Panc1 (cell line): Measurements from ENCODE around the gene EHBP1L1.

Experiments used
- CTCF ChIP-seq: fragments of 450-650 bp; IDR thresholded peaks from 2 replicates; pipeline ENCODE4 v1.5.1; 2017; ENCODE audit warnings: mild to moderate bottlenecking
- POLR2AphosphoS5 ChIP-seq: IDR thresholded peaks from 2 replicates; pipeline ENCODE4 v1.6.1; 2012; ENCODE audit warnings: mild to moderate bottlenecking, low read depth, low read length, moderate library complexity
- REST ChIP-seq, 2 experiments: IDR thresholded peaks; 2 replicates each; pipeline ENCODE4 v1.6.1; 2011 to 2012; ENCODE audit warnings: low read depth in 2 of 2, control low read depth in 1 of 2, low read length in 1 of 2, mild to moderate bottlenecking in 1 of 2, moderate library complexity in 1 of 2; ENCODE audit not compliant: insufficient read depth in 1 of 2
- TCF7L2 ChIP-seq: IDR thresholded peaks from 2 replicates; pipeline ENCODE4 v1.6.1; 2011; ENCODE audit warnings: mild to moderate bottlenecking, low read depth, low read length, inconsistent platforms

- TF ChIP-seq CTCF, result no peak
- no peak for TF ChIP-seq POLR2AphosphoS5
- TF ChIP-seq TCF7L2, result no peak
- TF ChIP-seq REST (IDR thresholded peaks at IDR 0.05; ENCODE audit: insufficient read depth in 1 of 2, low read depth in 2 of 2, low read length in 1 of 2), result no peak
Measured at GRCh38 chr11:65611028-65611757, 35.3 kb downstream of the EHBP1L1 start.
